ENCODE results near the gene ABCA12.

The ABCA12 gene

GRCh38 chr2:215020283-215020682 lies 118.1 kb downstream of the ABCA12 start:
- TF ChIP-seq TAF1 (IDR thresholded peaks at IDR 0.05; ENCODE audit: borderline replicate concordance, insufficient read depth, low read length): no peak
- TF ChIP-seq FOXP2 (optimal IDR thresholded peaks at IDR 0.05; ENCODE audit: borderline replicate concordance, extremely low read depth, extremely low read length, insufficient read depth): no peak
- no peak for TF ChIP-seq POLR2AphosphoS5 (IDR thresholded peaks at IDR 0.05; ENCODE audit: low read depth, low read length)
- no peak for TF ChIP-seq REST (IDR thresholded peaks at IDR 0.05; ENCODE audit: insufficient read depth in 1 of 2, low read depth in 2 of 2, low read length in 2 of 2)
- no peak for TF ChIP-seq SIN3A (IDR thresholded peaks at IDR 0.05; ENCODE audit: borderline replicate concordance, insufficient read depth, low read length)

- TF ChIP-seq SIN3A (IDR thresholded peaks at IDR 0.05; ENCODE audit: borderline replicate concordance, insufficient read depth, low read length) (no peak), POLR2AphosphoS5 (IDR thresholded peaks at IDR 0.05; ENCODE audit: low read depth, low read length) (no peak), TAF1 (IDR thresholded peaks at IDR 0.05; ENCODE audit: borderline replicate concordance, insufficient read depth, low read length) (no peak), REST (IDR thresholded peaks at IDR 0.05; ENCODE audit: insufficient read depth in 1 of 2, low read depth in 2 of 2, low read length in 2 of 2) (no peak), FOXP2 (optimal IDR thresholded peaks at IDR 0.05; ENCODE audit: borderline replicate concordance, extremely low read depth, extremely low read length, insufficient read depth) (no peak)
Measured at GRCh38 chr2:215019521-215020145, 118.8 kb downstream of the ABCA12 start.

- TF ChIP-seq REST (IDR thresholded peaks at IDR 0.05; ENCODE audit: insufficient read depth in 1 of 2, low read depth in 2 of 2, low read length in 2 of 2) (no peak), SIN3A (IDR thresholded peaks at IDR 0.05; ENCODE audit: borderline replicate concordance, insufficient read depth, low read length) (no peak), FOXP2 (optimal IDR thresholded peaks at IDR 0.05; ENCODE audit: borderline replicate concordance, extremely low read depth, extremely low read length, insufficient read depth) (no peak), POLR2AphosphoS5 (IDR thresholded peaks at IDR 0.05; ENCODE audit: low read depth, low read length) (no peak), TAF1 (IDR thresholded peaks at IDR 0.05; ENCODE audit: borderline replicate concordance, insufficient read depth, low read length) (no peak)
Measured at GRCh38 chr2:215019085-215019484, 119.3 kb downstream of the ABCA12 start.

- TF ChIP-seq SIN3A (IDR thresholded peaks at IDR 0.05; ENCODE audit: borderline replicate concordance, insufficient read depth, low read length): no peak
- no peak for TF ChIP-seq TAF1 (IDR thresholded peaks at IDR 0.05; ENCODE audit: borderline replicate concordance, insufficient read depth, low read length)
- no peak for TF ChIP-seq POLR2AphosphoS5 (IDR thresholded peaks at IDR 0.05; ENCODE audit: low read depth, low read length)
- TF ChIP-seq FOXP2 (optimal IDR thresholded peaks at IDR 0.05; ENCODE audit: borderline replicate concordance, extremely low read depth, extremely low read length, insufficient read depth): no peak
- no peak for TF ChIP-seq REST (IDR thresholded peaks at IDR 0.05; ENCODE audit: insufficient read depth in 1 of 2, low read depth in 2 of 2, low read length in 2 of 2)
Measured at GRCh38 chr2:215015421-215015820, 123.0 kb downstream of the ABCA12 start.

Data from PFSK-1 (cell line).